ENCODE data around the gene CXCR4. TPM values are rescaled to one million over a fixed set of nuclear protein-coding genes. Genes with fewer than 3 reads are reported as not detected.

CXCR4 gene
- total and polyA plus RNA-seq, 10 of the 15 experiments (the other 5 are each of a cell fraction or from before 2014, with no cell fraction given), result 31.1 to 749 (median 52.7) TPM

- no peak for TF ChIP-seq NFYA (IDR thresholded peaks at IDR 0.05; ENCODE audit: borderline replicate concordance, low read depth, low read length)
- TF ChIP-seq, protein P1, sequence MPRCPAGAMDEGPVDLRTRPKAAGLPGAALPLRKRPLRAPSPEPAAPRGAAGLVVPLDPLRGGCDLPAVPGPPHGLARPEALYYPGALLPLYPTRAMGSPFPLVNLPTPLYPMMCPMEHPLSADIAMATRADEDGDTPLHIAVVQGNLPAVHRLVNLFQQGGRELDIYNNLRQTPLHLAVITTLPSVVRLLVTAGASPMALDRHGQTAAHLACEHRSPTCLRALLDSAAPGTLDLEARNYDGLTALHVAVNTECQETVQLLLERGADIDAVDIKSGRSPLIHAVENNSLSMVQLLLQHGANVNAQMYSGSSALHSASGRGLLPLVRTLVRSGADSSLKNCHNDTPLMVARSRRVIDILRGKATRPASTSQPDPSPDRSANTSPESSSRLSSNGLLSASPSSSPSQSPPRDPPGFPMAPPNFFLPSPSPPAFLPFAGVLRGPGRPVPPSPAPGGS (IDR thresholded peaks at IDR 0.05; ENCODE audit: borderline replicate concordance, insufficient read depth, low read depth, low read length, poor library complexity, severe bottlenecking), result no peak
- no peak for TF ChIP-seq SIN3A (IDR thresholded peaks at IDR 0.05; ENCODE audit: low read depth, low read length)
- TF ChIP-seq FOXK2 (IDR thresholded peaks at IDR 0.05), result no peak
- TF ChIP-seq MXI1 (IDR thresholded peaks at IDR 0.05; ENCODE audit: low read depth, low read length), result no peak
- no peak for TF ChIP-seq PAX8 (IDR thresholded peaks at IDR 0.05)
Observed at GRCh38 chr2:136112317-136113208, 5.4 kb downstream of the CXCR4 start (continued).

DNA sequence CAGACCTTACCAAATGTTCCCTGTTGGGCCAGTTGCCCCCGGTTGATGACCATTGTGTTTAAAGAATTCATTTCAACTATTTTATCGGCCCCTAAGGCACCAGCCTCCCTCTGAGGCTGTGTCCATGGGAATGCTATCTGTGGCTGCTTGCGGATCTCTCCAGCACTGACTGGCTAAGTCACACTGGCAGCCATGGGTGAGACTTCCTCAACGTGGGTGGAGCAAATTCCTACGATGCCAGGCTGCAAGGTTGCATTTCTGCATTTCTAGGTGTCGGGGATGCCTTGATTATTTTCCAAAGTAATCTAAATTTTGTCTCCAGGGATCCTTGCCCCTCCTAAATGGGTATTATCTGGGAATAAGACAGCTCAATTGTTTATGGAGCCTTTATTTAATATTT is 6.2 kb downstream of the CXCR4 start:
- Histone ChIP-seq H3K27ac (ENCODE audit: control insufficient read depth, insufficient read depth) (no peak overlapping the region), H3K9ac (ENCODE audit: control insufficient read depth, insufficient read depth, low read length) (no peak overlapping the region), H3K4me2 (ENCODE audit: control insufficient read depth, insufficient read depth) (no peak overlapping the region), H3K27me3 (replicated peaks in 1 of 2; ENCODE audit: control insufficient read depth in 2 of 2, insufficient read depth in 2 of 2, low read length in 1 of 2) (no peaks in the 10 kb centered on the region), H3K9me3 (replicated peaks; ENCODE audit: control insufficient read depth, insufficient read depth, low read length) (no peaks in the 10 kb centered on the region; the same call in 2 of the 3 replicates), H3K4me3 (no peak overlapping the region), H3K4me1 (ENCODE audit: control insufficient read depth, insufficient read depth, low read length) (peaks cover 10% of the 10 kb centered on the region; the same call in 1 of the 2 replicates), H3K79me2 (ENCODE audit: control insufficient read depth, insufficient read depth, low read length) (0 out of 2 replicates have a peak, but pooled peaks cover 2% of the 10 kb centered on the region), H4K20me1 (ENCODE audit: control insufficient read depth, insufficient read depth) (no peaks in the 10 kb centered on the region), H2AFZ (ENCODE audit: control insufficient read depth, low read depth, low read length) (no peak overlapping the region), H3K36me3 (ENCODE audit: control insufficient read depth in 2 of 2, insufficient read depth in 2 of 2, low read length in 1 of 2) (peaks cover 0 to 4% of the 10 kb centered on the region in 2 experiments; a peak in 2 of 4 replicates)
- SMC1A ChIA-PET (ENCODE audit: uncharacterized antibody, unreplicated experiment), result interaction anchor here (0.6 to 10.8 kb wide), 11 partner anchors 22 to 273 kb away, joined by 3 to 400 read pairs (median 7); no protein-coding TSS in a partner anchor
- intact Hi-C loops (cut with micrococcal nuclease; ENCODE audit: unreplicated experiment) (no loop called here), in situ Hi-C loops (cut with MboI) (no loop called here)
- POLR2A ChIA-PET, result interaction anchor here (0.9 to 2.2 kb wide), 7 partner anchors 17 to 128 kb away, joined by 3 to 15 read pairs (median 5); no protein-coding TSS in a partner anchor
- WGBS (ENCODE audit: insufficient coverage, insufficient replicate concordance, low lambda C conversion rate, missing lambda C conversion rate), result 75% methylated on average over 6 of the region's 6 CpGs
- ATAC-seq, result no peak
- CTCF ChIA-PET, result interaction anchor here (2.2 to 9.9 kb wide), 2 partner anchors 55 to 114 kb away, joined by 7 to 103 read pairs; no protein-coding TSS in a partner anchor
- DNase-seq (ENCODE audit: low read depth, low spot score), result no peak
- FAIRE-seq, result no peak
- BruUV-seq (replicated peaks), result no TSS peak
- RAD21 ChIA-PET (ENCODE audit: unreplicated experiment), result interaction anchor here (0.7 to 10.4 kb wide), 12 partner anchors 20 to 266 kb away, joined by 3 to 221 read pairs (median 4); no protein-coding TSS in a partner anchor
- no peak for TF ChIP-seq CHD1 (IDR thresholded peaks at IDR 0.05; ENCODE audit: low read depth, low read length)
- no peak for TF ChIP-seq FOS (IDR thresholded peaks at IDR 0.05; ENCODE audit: borderline replicate concordance, extremely low read depth, insufficient read length)
- no peak for TF ChIP-seq REST (IDR thresholded peaks at IDR 0.05; ENCODE audit: low read depth, low read length)
- no peak for TF ChIP-seq CBX5 (IDR thresholded peaks at IDR 0.05; ENCODE audit: low read depth)
- TF ChIP-seq IKZF1 (conservative IDR thresholded peaks at IDR 0.05), result no peak
- TF ChIP-seq RB1 (IDR thresholded peaks at IDR 0.05; ENCODE audit: borderline replicate concordance), result no peak
- no peak for TF ChIP-seq BCLAF1 (IDR thresholded peaks at IDR 0.05)

Measured in GM12878 (cell line).